Activated CD4-positive, alpha-beta T cell treated with anti-CD3 and anti-CD28 coated beads for 36 hours (primary cell): ENCODE data around the gene GHRL. TPM values are rescaled to one million over a fixed set of nuclear protein-coding genes. Genes with fewer than 3 reads are reported as not detected.

Experiments
- ATAC-seq: fragments of 200-7000 bp; cut with Tn5 transposase; one replicate; pipeline ENCODE4 v1.10.0; 2021; ENCODE audit warnings: mild to moderate bottlenecking, moderate library complexity
- CTCF ChIA-PET: fragments of 350-600 bp; sonication (Branson Sonifier 250); formaldehyde crosslinking; loops from one replicate; lab custom pipeline; 2021; ENCODE audit warnings: antibody characterized with exemption; lab: Charles Lee
- POLR2A ChIA-PET: fragments of 350-600 bp; sonication (Branson Sonifier 250); formaldehyde crosslinking; loops from one replicate; lab custom pipeline; 2021; ENCODE audit warnings: antibody characterized with exemption, inconsistent platforms; lab: Charles Lee
- DNase-seq: peaks from one replicate; pipeline ENCODE4 v3.0.0-alpha.2; 2020
- H3K27ac Mint-ChIP-seq: one replicate; pipeline ENCODE4 v1.8.0; 2021; ENCODE audit warnings: mixed read lengths
- H3K27me3 Mint-ChIP-seq: one replicate; pipeline ENCODE4 v1.8.0; 2021; ENCODE audit warnings: mixed read lengths
- H3K36me3 Mint-ChIP-seq: one replicate; pipeline ENCODE4 v1.8.0; 2021; ENCODE audit warnings: low read depth, mixed read lengths
- H3K4me1 Mint-ChIP-seq: one replicate; pipeline ENCODE4 v1.8.0; 2021; ENCODE audit warnings: mixed read lengths
- H3K4me3 Mint-ChIP-seq: one replicate; pipeline ENCODE4 v1.8.0; 2021; ENCODE audit warnings: mild to moderate bottlenecking, moderate library complexity, mixed read lengths
- H3K9me3 Mint-ChIP-seq: one replicate; pipeline ENCODE4 v1.8.0; 2021; ENCODE audit warnings: low read depth, mixed read lengths
- intact Hi-C, 2 experiments: fragments of 100-400 bp; cut with DNase I in 1 of 2; cut with micrococcal nuclease in 1 of 2; formaldehyde crosslinking; loops; one replicate each; pipeline versions ENCODE4 v1.14.2 to v1.15.1; 2022 to 2024; cut with DNase I, micrococcal nuclease
- total RNA-seq, 2 experiments: library from RNA; stranded (reverse); gene quantifications; one replicate each; pipeline ENCODE4 v1.2.3, GENCODE V29; 2021

The GHRL gene
- total RNA-seq, 2 experiments from 2014 or later, result 0.19 to 0.30 TPM

DNA sequence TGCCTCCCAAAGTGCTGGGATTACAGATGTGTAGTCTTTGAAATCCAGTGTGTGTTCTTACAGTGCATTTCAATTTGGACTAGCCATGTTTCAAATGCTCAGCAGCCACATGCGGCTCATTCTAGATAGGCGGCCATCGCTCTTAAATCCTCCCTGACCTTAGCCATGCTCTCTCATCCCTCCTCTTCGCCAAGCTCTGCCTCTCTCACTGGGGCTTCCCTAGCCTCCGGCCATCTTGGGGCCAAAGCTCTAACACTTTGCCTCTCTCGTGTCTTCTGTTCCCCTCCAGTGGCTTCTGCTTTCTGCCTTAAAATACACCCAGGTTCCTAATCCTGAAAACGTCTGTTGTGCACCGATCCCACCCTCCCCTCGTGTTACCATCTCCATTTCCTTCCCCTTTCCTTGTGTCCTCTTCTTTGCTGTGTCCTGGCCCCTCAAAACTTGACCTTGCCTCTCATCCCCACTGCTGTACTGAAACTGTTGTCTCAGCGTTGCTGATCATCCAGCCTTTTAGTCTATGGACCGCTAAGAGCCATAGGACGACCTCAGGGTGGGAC lies 1.4 kb upstream of the GHRL start:
- H3K27me3 Mint-ChIP-seq, result no peaks in the 10 kb centered on the region
- H3K9me3 Mint-ChIP-seq, result no peaks in the 10 kb centered on the region
- ATAC-seq, result no peak
- ChIA-PET POLR2A (no interaction called here), CTCF (interaction anchor here (0.9 to 1.3 kb wide), 2 partner anchors 9 to 236 kb away, joined by 3 read pairs; no protein-coding TSS in a partner anchor)
- H3K36me3 Mint-ChIP-seq, result peaks cover 36% of the 10 kb centered on the region
- H3K27ac Mint-ChIP-seq, result peak overlapping the region; percentile 5
- no peak overlapping the region for H3K4me3 Mint-ChIP-seq
- peaks cover 11% of the 10 kb centered on the region for H3K4me1 Mint-ChIP-seq
- intact Hi-C loops, result no loop called here
- no peak for DNase-seq

GRCh38 chr3:10291641-10292040 lies 1.1 kb downstream of the GHRL start:
- CTCF ChIA-PET, result no interaction called here
- H3K36me3 Mint-ChIP-seq, result peaks cover 35% of the 10 kb centered on the region
- H3K27ac Mint-ChIP-seq, result no peak overlapping the region

GRCh38 chr3:10290481-10291176 lies 2.1 kb downstream of the GHRL start:
- peaks cover 23% of the 10 kb centered on the region for H3K4me1 Mint-ChIP-seq
- ChIA-PET CTCF (interaction anchor here (0.6 to 1.4 kb wide), 4 partner anchors 10 to 156 kb away, joined by 3 read pairs; partner anchors contain the start of gene SEC13), POLR2A (interaction anchor here (0.7 kb wide), 1 partner anchor 19 kb away, joined by 3 read pairs; no protein-coding TSS in a partner anchor)
- no peaks in the 10 kb centered on the region for H3K27me3 Mint-ChIP-seq
- H3K36me3 Mint-ChIP-seq, result peaks cover 37% of the 10 kb centered on the region
- H3K27ac Mint-ChIP-seq, result no peak overlapping the region
- no peak overlapping the region for H3K4me3 Mint-ChIP-seq
- intact Hi-C loops, result no loop called here
- ATAC-seq, result no peak
- H3K9me3 Mint-ChIP-seq, result no peaks in the 10 kb centered on the region
- DNase-seq, result no peak

More at GRCh38 chr3:10291641-10292040, 1.1 kb downstream of the GHRL start:
- Mint-ChIP-seq H3K27me3 (no peaks in the 10 kb centered on the region), H3K4me1 (peaks cover 14% of the 10 kb centered on the region), H3K4me3 (no peak overlapping the region), H3K9me3 (no peaks in the 10 kb centered on the region)
- POLR2A ChIA-PET, result no interaction called here
- ATAC-seq (no peak), DNase-seq (no peak)
- intact Hi-C loops, result no loop called here

GRCh38 chr3:10289787-10290355 lies 2.9 kb downstream of the GHRL start:
- H3K36me3 Mint-ChIP-seq, result peaks cover 37% of the 10 kb centered on the region
- H3K27ac Mint-ChIP-seq, result no peak overlapping the region
- no peaks in the 10 kb centered on the region for H3K27me3 Mint-ChIP-seq
- ChIA-PET POLR2A (interaction anchor here (0.6 to 0.7 kb wide), 2 partner anchors 20 to 340 kb away, joined by 3 to 4 read pairs; no protein-coding TSS in a partner anchor), CTCF (interaction anchor here (0.6 to 1.4 kb wide), 3 partner anchors 9 to 156 kb away, joined by 3 read pairs; no protein-coding TSS in a partner anchor)
- intact Hi-C loops, result no loop called here
- H3K9me3 Mint-ChIP-seq, result no peaks in the 10 kb centered on the region
- DNase-seq (no peak), ATAC-seq (no peak)
- no peak overlapping the region for H3K4me3 Mint-ChIP-seq
- peaks cover 30% of the 10 kb centered on the region for H3K4me1 Mint-ChIP-seq

DNA sequence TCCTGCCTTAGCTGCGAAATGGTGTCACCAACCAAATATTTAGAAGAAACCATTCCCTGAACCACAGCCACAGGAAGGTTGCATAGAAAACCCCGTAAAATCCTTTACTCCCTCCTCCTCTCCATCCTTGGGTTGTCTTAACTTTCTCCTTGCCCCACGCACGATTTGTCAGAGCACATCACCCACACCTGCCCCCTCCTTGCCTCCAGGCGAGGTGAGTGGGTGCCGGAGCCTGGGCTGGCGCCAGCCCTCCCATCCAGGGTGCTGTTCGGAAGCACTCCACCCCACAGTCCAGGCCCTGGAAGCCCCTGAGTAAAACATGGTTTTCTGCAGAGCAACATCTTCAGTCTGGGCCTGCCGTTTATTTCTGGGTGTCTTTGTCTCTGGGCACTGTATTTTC lies 3.7 kb downstream of the GHRL start:
- ATAC-seq (no peak), DNase-seq (no peak)
- peaks cover 38% of the 10 kb centered on the region for H3K36me3 Mint-ChIP-seq
- no peaks in the 10 kb centered on the region for H3K9me3 Mint-ChIP-seq
- POLR2A ChIA-PET, result no interaction called here
- intact Hi-C loops, result no loop called here
- peaks cover 38% of the 10 kb centered on the region for H3K4me1 Mint-ChIP-seq
- no peak overlapping the region for H3K4me3 Mint-ChIP-seq
- no peak overlapping the region for H3K27ac Mint-ChIP-seq
- CTCF ChIA-PET, result interaction anchor here (1.4 kb wide), 1 partner anchor 33 kb away, joined by 3 read pairs; no protein-coding TSS in a partner anchor
- no peaks in the 10 kb centered on the region for H3K27me3 Mint-ChIP-seq

- H3K9me3 Mint-ChIP-seq, result no peaks in the 10 kb centered on the region
- no peak overlapping the region for H3K27ac Mint-ChIP-seq
- H3K36me3 Mint-ChIP-seq, result peaks cover 39% of the 10 kb centered on the region
These were observed 4.2 kb downstream of the GHRL start for GRCh38 chr3:10288575-10288960.

DNA sequence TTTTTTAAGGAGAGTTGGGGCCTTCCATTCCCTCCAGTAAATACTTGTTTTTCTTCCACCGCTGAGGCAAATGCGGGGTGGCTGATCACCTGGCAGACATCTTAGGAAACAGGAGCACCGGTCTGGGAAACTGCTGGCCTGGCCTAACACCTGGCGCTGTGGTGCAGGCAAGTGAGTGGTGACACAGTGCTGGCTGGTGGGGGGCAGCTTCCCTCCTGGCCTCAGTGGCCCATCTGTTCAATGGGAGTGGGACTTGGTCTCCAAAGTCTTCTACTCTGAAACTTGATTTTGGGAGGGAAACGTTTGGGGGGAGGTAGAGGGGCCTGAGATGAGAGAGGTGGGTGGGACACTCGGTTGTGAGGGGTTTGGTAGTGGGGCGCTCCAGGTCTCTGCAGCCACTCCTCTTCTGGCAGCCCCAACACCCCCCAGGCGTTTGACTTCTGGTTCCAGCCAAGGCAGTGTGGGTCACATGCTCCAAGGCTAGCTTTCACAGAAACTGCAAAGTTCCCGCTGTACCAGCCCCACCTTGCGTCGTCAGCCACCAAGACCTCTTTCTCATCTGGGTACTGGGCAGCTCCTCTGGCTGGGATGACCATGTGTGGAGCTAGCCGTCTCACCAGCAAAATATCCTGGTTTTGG lies 4.7 kb downstream of the GHRL start:
- Mint-ChIP-seq H3K27me3 (no peaks in the 10 kb centered on the region), H3K36me3 (peaks cover 43% of the 10 kb centered on the region), H3K4me3 (no peak overlapping the region), H3K4me1 (peaks cover 48% of the 10 kb centered on the region), H3K27ac (no peak overlapping the region), H3K9me3 (no peaks in the 10 kb centered on the region)
- ChIA-PET POLR2A (interaction anchor here (0.6 kb wide), 1 partner anchor 485 kb away, joined by 6 read pairs; no protein-coding TSS in a partner anchor), CTCF (interaction anchor here (0.6 to 2.2 kb wide), 4 partner anchors 24 to 355 kb away, joined by 3 to 14 read pairs (median 4); partner anchors contain the start of gene CRELD1)
- ATAC-seq (no peak), DNase-seq (no peak)
- intact Hi-C loops, result no loop called here

More at GRCh38 chr3:10288575-10288960, 4.2 kb downstream of the GHRL start:
- CTCF ChIA-PET, result interaction anchor here (2.2 kb wide), 1 partner anchor 25 kb away, joined by 14 read pairs; no protein-coding TSS in a partner anchor
- ATAC-seq (no peak), DNase-seq (no peak)
- no peak overlapping the region for H3K4me3 Mint-ChIP-seq
- H3K4me1 Mint-ChIP-seq, result peaks cover 43% of the 10 kb centered on the region
- POLR2A ChIA-PET, result interaction anchor here (0.6 kb wide), 1 partner anchor 486 kb away, joined by 6 read pairs; no protein-coding TSS in a partner anchor
- H3K27me3 Mint-ChIP-seq, result no peaks in the 10 kb centered on the region
- intact Hi-C loops, result no loop called here

DNA sequence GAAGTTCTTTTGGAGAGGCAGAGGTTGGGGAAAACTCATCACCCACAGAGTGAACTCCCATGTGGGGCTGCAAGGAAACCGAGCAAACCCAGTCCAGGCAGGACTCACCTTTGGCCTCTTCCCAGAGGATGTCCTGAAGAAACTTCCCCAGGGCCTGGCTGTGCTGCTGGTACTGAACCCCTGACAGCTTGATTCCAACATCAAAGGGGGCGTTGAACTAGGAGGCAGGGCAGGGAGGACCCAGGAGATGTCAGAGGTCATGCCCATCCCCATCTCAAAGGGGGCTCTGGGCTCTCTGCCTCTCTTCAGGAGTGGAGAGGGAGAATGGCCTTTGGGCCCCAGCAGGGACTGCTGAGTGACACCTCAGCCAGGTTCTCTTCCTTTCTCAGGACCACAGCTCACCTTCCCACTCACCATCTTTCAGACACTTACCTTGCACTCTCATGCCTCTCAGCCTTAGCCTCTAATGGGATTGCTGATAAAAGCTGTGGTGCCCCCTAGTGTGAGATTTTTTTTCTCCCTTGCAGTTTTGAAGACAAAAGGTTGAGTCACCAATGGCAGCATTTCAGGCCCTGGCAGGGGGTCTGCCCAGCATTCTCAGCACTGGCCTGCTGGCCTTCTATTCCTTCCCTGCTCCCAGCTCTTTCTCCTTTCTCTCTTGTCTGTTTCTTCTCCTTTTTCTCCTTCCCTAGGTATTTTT lies 6.0 kb downstream of the GHRL start:
- H3K9me3 Mint-ChIP-seq, result no peaks in the 10 kb centered on the region
- POLR2A ChIA-PET, result no interaction called here
- intact Hi-C loops, result no loop called here
- H3K4me1 Mint-ChIP-seq, result peaks cover 48% of the 10 kb centered on the region
- ATAC-seq (peak; percentile 33), DNase-seq (peak; percentile 53)
- CTCF ChIA-PET, result interaction anchor here (0.6 to 2.2 kb wide), 7 partner anchors 23 to 438 kb away, joined by 3 to 14 read pairs (median 3); partner anchors contain the start of gene CRELD1
- no peak overlapping the region for H3K4me3 Mint-ChIP-seq
- H3K27me3 Mint-ChIP-seq, result no peaks in the 10 kb centered on the region
- peaks cover 40% of the 10 kb centered on the region for H3K36me3 Mint-ChIP-seq
- peak overlapping the region; percentile 58 for H3K27ac Mint-ChIP-seq

DNA sequence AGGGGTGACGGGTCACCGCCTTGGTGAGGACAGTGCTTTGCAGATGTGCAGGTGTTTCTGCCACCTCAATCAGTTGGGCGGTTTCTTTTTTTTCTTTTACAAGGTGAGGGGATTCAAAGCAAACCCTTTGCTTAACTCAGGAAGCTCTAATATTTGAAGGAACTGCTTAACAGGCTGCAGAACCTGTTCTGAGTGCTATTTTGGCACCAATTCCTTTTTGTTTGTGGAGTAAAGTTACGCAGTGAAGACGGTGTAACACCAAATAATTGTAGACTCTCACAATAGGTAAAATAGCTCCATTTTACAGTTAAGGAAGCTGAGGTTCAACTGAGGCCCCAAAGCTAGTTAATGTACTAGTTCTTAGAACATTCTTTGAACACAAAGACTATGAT lies 6.6 kb downstream of the GHRL start:
- H3K27ac Mint-ChIP-seq, result no peak overlapping the region
- ATAC-seq (no peak), DNase-seq (no peak)
- no peak overlapping the region for H3K4me3 Mint-ChIP-seq
- intact Hi-C loops, result no loop called here
- ChIA-PET CTCF (interaction anchor here (0.6 to 1.5 kb wide), 7 partner anchors 8 to 437 kb away, joined by 3 to 8 read pairs (median 3); no protein-coding TSS in a partner anchor), POLR2A (interaction anchor here (1.0 to 1.1 kb wide), 2 partner anchors 19 to 22 kb away, joined by 3 to 4 read pairs; no protein-coding TSS in a partner anchor)
- peaks cover 35% of the 10 kb centered on the region for H3K36me3 Mint-ChIP-seq
- peaks cover 48% of the 10 kb centered on the region for H3K4me1 Mint-ChIP-seq
- no peaks in the 10 kb centered on the region for H3K27me3 Mint-ChIP-seq
- no peaks in the 10 kb centered on the region for H3K9me3 Mint-ChIP-seq

GRCh38 chr3:10285272-10286132 lies 7.2 kb downstream of the GHRL start:
- intact Hi-C loops, result no loop called here
- peaks cover 53% of the 10 kb centered on the region for H3K4me1 Mint-ChIP-seq
- ATAC-seq (peak; percentile 40), DNase-seq (peak; percentile 49)
- CTCF ChIA-PET, result interaction anchor here (0.6 to 1.5 kb wide), 8 partner anchors 9 to 454 kb away, joined by 3 to 8 read pairs (median 3); no protein-coding TSS in a partner anchor
- H3K36me3 Mint-ChIP-seq, result peaks cover 42% of the 10 kb centered on the region
- no peaks in the 10 kb centered on the region for H3K9me3 Mint-ChIP-seq
- no peaks in the 10 kb centered on the region for H3K27me3 Mint-ChIP-seq
- H3K4me3 Mint-ChIP-seq, result no peak overlapping the region
- H3K27ac Mint-ChIP-seq, result peak overlapping the region; percentile 47
- POLR2A ChIA-PET, result interaction anchor here (1.0 to 1.1 kb wide), 2 partner anchors 19 to 21 kb away, joined by 3 to 4 read pairs; no protein-coding TSS in a partner anchor
